Activated CD8-positive, alpha-beta memory T cell treated with anti-CD3 and anti-CD28 coated beads, Interleukin-2, amount 50 U/mL, for 1 hour (primary cell): ENCODE results near the gene CAPSL.
"Not testable (repeated sequence)": the region's sequence is repeated elsewhere in the genome, so short reads cannot be mapped to it uniquely, and the experiment has no call there.

Experiments used
- DNase-seq: peaks from one replicate; pipeline ENCODE4 v3.0.0-alpha.2; 2020; ENCODE audit errors: extremely low read depth

The CAPSL gene

GRCh38 chr5:35908228-35908627, 30.2 kb downstream of the CAPSL start:
- no peak for DNase-seq

DNA sequence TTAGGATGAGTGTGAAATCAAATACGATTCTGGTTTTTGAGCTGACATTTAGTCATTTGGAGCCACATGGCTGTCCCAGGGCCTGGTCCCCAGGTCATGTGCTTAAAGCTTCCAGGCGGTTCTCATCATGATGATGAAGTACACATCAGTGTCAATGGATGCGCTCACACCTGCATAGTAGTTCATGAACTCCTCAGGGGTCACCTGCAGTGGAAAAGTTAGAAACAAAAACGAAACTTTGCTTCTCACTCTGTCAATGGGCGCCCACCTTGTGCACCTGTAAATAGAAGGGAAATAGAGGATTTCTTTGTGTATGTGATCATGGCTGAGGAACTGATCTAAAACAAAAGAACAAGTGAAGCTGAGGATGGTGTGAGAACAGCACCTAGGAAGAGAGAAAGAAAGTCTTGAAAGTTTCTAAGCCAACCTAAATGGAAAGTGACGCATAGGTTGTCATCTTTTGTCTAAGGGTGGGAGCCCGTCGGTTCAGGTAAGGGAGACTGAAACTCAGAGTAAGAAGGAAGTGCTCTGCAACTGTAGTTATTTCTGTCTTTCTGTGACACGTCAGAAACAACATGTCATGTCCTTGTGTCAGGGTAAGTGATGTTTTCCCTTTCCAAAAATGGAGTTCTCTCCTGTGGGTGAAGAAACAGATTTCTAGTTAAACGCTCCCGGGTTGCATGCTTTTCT, 33.8 kb downstream of the CAPSL start:
- DNase-seq = no peak

GRCh38 chr5:35903631-35904203, 34.7 kb downstream of the CAPSL start:
- no peak for DNase-seq

GRCh38 chr5:35902046-35902672, 36.3 kb downstream of the CAPSL start:
- no peak for DNase-seq

GRCh38 chr5:35900972-35901695, 37.3 kb downstream of the CAPSL start:
- no peak for DNase-seq

DNA sequence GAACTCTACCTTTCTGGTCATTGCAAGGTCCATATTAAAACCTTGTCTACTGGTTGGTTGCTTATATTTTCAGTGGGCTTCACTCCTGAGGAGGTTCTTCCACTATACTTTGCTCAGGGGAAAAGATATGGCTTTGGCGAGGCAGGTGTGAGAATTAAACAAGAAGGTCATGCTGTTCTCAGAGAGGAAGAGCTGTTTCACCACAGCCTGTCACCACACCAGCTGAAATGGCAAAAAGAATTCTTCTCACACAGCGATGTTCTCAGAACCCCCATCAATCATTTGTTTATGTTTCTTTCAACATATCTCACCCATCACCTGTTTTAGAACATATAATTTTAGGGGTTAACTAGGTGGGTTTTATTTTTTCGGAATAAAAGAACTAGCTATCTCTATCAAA, 38.6 kb downstream of the CAPSL start:
- no peak for DNase-seq

- no peak for DNase-seq
These were observed 39.3 kb downstream of the CAPSL start for GRCh38 chr5:35898952-35899660.

- no peak for DNase-seq
These were observed 44.3 kb downstream of the CAPSL start for GRCh38 chr5:35894131-35894530.

GRCh38 chr5:35892799-35893198, 45.6 kb downstream of the CAPSL start:
- DNase-seq = not testable (repeated sequence)

DNA sequence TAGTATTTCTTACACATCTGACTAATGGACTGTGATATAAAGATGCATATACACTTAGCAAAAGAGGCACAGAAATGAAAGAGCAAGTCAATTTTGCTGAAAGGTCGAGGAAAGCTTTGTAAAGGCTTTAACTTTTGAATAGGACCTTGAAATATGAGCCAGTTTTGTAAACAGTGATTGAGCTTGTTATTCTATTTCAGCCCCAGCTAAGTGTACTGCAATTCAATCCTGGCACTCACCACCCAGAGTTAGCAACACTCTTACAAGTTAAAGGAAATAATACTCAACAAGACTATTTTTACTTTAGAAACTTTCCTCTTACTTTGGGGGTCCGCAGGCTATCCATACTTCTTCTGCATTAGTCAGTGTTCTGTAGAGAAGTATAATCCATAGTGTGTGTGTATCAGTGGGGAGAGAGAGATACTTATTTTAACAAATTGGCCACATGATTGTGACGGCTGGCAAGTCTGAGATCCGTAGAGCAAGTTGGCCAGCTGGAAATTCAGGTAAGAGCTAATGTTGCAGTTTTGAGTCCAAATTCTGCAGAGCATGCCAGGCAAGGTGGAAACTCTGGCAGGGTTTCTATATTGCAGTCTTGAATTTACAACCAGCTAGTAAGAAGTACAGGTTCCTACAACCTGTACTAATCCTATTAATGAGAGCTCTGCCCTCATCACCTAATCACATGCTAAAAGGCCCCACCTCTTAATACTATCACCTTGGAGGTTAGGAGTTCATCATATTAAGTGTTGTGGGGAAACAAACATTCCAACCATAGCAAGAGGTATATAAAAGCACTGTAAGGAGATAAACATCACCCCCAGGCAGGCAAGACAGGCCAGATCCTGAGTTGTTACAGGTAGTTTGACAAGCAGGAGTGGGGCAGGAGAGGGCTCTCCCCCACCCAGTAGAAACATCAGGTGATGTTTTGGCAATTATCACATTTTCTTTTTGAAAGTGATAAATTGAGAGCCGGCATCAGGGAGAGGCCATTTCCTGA, 48.1 kb downstream of the CAPSL start:
- no peak for DNase-seq

DNA sequence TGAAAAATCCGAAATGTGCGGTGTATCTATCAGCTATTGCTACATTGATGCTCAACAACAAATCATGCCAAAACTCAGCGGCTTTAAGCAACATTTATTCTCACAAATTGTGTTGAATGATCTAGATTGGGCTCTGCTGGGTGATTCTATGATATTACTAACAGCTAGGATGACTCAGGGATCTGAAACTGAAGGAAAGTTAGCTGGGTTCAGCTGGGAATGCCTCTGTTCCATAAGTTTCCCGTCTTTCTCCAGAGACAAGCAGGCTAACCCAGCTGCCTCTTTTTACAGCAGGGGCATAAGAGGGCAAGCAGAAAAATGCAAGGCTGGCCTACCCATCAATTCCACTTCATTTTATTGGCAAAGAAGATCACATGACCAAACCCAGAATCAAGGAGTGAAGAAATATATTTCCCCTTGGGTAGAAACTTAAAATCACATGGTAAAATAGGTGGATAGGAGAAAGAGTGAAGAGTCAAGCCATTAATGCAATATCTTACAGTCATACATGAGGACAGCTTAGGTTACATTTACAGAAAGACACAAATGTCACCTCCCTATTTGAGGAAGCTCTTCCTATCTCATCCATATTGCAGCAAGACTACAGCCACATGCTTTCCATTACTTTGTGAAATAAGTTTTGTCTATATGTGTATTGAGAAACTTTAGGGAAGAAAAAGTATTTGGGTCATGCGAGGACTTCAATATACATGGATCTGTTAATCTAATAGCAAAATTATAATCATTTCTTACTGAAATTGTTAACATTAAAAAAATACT, 50.9 kb downstream of the CAPSL start:
- no peak for DNase-seq

DNA sequence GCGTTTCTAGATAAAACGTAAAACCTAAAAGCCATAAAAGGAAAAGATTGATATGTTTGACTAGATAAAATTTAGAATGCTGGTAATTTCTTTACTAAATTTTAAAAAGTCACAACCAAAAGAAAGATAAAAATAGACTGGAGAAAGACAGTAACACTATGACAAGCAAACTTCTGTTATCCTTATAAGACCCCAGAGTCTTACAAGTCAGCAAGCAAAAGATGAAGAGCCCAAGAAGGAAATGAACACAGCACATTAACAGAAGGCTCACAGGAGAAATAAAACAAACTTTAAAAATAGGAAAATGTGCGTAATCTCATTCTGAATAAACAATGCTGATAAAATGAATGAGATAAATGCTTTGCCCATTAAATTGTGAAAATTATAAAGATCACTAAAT, 52.0 kb downstream of the CAPSL start:
- DNase-seq = no peak

DNA sequence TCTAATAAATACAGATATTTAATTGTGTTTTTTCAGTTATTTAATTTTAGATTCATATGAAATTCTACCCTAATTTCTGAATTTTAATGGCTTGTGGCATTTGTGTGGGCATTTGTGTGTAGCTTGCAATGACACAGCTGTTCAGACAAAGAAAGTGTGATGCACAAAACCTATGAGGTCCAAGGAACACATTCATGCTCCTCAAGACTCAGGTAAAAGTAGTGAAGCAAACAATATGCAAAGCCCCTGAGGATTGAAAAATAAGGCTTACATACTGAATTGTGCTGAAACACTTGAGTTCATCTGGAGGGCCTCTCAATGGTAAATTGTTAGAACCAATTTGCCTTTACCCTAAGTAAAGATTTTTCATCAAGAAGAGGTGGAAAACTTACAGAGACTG, 53.6 kb downstream of the CAPSL start:
- no peak for DNase-seq

- no peak for DNase-seq
These were observed 54.1 kb downstream of the CAPSL start for GRCh38 chr5:35884191-35884769.

DNA sequence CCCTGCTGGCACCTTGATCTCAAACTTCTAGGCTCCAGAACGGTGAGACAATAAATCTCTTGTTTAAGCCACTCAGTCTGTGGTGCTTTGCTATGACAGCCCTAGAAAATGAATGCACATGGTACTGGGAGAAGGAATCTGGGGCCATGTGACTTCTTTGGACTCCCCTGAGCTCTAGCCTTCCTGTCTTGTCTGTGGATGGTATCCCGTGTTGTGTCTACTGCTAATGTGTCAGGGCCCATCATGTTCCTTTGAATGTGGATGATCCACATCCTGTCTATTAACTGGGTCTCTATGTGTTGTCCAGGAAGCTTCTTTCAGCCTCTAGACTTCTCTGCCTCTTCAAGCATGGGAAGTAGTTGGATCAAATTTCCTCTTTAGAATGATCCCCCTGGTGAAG, 56.7 kb downstream of the CAPSL start:
- no peak for DNase-seq

GRCh38 chr5:35880156-35880555, 58.3 kb downstream of the CAPSL start:
- DNase-seq = no peak

DNA sequence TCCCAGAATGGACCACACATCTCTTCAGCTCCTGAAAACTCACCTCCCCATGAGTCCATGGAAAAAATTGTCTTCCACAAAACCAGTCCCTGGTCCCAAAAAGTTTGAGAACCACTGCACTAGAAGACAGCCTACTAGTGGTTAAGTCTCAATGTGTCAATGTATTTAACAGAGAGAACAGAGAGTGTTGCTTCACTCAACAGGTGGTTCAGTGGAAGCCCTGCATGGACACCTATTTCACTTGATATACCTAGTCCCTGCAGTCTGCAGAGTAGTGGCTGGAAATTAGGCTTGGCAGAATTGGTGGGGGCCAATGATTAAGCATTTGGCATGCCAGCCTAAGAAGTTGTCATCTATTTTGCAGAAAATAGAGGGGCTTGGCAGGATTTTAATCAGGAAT, 58.8 kb downstream of the CAPSL start:
- no peak for DNase-seq

GRCh38 chr5:35879096-35879495, 59.3 kb downstream of the CAPSL start:
- no peak for DNase-seq

GRCh38 chr5:35878079-35878478, 60.3 kb downstream of the CAPSL start:
- no peak for DNase-seq

DNA sequence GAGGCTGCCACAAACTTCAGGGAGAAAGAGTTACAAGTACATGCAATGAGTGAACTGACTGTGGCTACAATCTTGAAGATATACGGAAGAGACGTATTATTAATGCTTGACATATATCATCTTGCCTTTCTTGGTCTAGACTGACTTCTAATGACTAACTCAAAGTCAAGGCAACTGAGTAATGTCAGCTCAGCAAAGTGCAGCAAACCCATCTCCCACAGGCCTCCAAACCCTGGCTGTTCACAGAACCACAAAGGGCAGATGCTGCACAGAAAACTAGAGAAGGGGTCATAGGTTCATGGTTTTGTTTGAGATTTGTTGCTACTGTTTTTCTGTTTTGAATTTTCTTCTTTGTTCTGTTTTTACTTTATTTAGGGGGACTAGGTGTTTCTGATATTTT, 60.8 kb downstream of the CAPSL start:
- no peak for DNase-seq
